Stomach smooth muscle (tissue), 2 donors: Measurements from ENCODE around the gene TMEM266.

ENCODE experiments used
- H3K27ac ChIP-seq: one replicate; pipeline ENCODE4 v1.7.0; 2013; ENCODE audit warnings: mild to moderate bottlenecking, low read length, inconsistent platforms
- H3K27me3 ChIP-seq, 2 donors: one replicate each; pipeline ENCODE4 v1.7.0; 2013; ENCODE audit warnings: low read length in 2 of 2; ENCODE audit not compliant: insufficient read depth in 2 of 2, control insufficient read depth in 1 of 2
- H3K36me3 ChIP-seq, 2 donors: one replicate each; pipeline ENCODE4 v1.7.0; 2013; ENCODE audit warnings: low read length in 2 of 2; ENCODE audit not compliant: control insufficient read depth in 2 of 2, insufficient read depth in 2 of 2
- H3K4me1 ChIP-seq: one replicate; pipeline ENCODE4 v1.7.0; 2013; ENCODE audit warnings: low read length; ENCODE audit not compliant: control insufficient read depth, insufficient read depth
- H3K4me3 ChIP-seq, 2 donors: one replicate each; pipeline ENCODE4 v1.7.0; 2013; ENCODE audit warnings: low read length in 2 of 2
- H3K9ac ChIP-seq, 2 donors: one replicate each; pipeline ENCODE4 v1.7.0; 2013; ENCODE audit warnings: low read length in 2 of 2, mild to moderate bottlenecking in 1 of 2
- H3K9me3 ChIP-seq, 2 donors: one replicate each; pipeline ENCODE4 v1.7.0; 2013; ENCODE audit warnings: low read length in 2 of 2; ENCODE audit not compliant: control insufficient read depth in 2 of 2
- donor health status: healthy.
- donor health status: Pancreatic carcinoma.

The TMEM266 gene

DNA sequence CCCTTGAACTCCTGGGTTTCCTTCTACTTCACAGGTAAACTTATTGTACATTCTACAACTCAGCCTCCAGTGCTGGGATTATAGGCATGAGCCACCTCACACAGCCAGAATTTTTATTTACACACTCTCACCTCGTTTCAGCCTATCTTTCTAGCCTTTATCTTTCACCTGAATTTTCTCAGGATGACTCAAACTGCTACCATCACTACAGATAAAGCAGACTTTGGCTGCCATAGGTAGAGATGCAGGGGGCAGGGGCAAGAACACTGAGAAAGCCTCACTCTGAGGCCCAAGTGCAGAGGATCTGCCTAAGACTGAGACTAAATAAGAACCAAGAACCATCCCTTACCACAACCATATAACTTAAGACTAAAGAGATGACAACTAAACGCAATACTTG lies 192.5 kb downstream of the TMEM266 start:
- H3K9ac ChIP-seq: no peak overlapping the region
- no peak overlapping the region for H3K27ac ChIP-seq
- H3K27me3 ChIP-seq: no peaks in the 10 kb centered on the region
- peaks cover 0 to 3% of the 10 kb centered on the region in 2 donors for H3K9me3 ChIP-seq
- peaks cover 0 to 2% of the 10 kb centered on the region in 2 donors for H3K36me3 ChIP-seq
- H3K4me1 ChIP-seq: no peaks in the 10 kb centered on the region
- H3K4me3 ChIP-seq: no peak overlapping the region

DNA sequence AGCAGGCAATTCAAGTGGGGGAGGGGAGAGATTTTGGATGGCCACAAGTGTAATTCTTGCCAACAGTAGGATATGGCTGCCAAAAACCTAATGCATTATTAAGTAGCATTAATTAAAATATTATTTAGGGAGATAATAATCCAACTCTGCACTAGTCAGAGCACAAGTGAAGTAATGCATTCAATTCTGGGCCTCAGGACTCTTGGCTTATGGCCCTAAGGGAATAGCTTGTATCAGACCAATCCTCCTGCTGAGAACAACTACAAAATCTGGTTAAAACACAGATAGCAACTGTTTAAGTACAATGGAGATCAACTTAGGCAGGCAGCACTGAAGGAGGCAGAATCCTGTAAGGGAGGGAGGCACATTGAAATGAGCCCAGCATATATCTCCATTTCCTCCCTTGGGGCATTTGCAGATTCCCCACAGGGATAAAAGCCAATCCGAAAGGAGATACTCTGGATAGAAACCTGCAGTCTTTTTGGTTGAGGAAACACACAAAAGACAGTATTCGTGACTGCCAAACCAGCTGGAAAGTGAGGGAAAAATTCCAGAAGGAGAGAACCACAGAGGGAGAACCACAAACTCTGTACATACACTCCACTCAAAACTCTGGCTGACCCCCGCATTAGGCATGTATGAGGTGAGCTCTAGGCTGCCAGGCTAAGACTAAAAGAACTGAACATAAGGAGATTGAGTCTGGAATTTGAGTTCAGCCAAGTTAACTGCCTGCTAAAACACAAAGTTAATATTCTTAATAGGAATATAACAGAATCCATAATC lies 194.1 kb downstream of the TMEM266 start:
- no peak overlapping the region for H3K4me3 ChIP-seq
- no peak overlapping the region for H3K27ac ChIP-seq
- peaks cover 2 to 3% of the 10 kb centered on the region in 2 donors for H3K36me3 ChIP-seq
- H3K9ac ChIP-seq: no peak overlapping the region
- H3K27me3 ChIP-seq: no peaks in the 10 kb centered on the region
- H3K4me1 ChIP-seq: no peaks in the 10 kb centered on the region
- peaks cover 0 to 3% of the 10 kb centered on the region in 2 donors for H3K9me3 ChIP-seq
